Activated CD8-positive, alpha-beta T cell treated with anti-CD3 and anti-CD28 coated beads for 36 hours (primary cell): ENCODE measurements around the gene GATD1. TPM values are rescaled to one million over a fixed set of nuclear protein-coding genes. Genes with fewer than 3 reads are reported as not detected.
A peak's percentile ranks its signal among the peaks of the same experiment; 100 is the strongest.

Experiments used
- ATAC-seq: fragments of 200-7000 bp; cut with Tn5 transposase; one replicate; pipeline ENCODE4 v1.10.0; 2021; ENCODE audit warnings: mild to moderate bottlenecking, moderate library complexity
- CTCF ChIA-PET: fragments of 350-600 bp; sonication (Branson Sonifier 250); formaldehyde crosslinking; loops from one replicate; lab custom pipeline; 2021; ENCODE audit warnings: antibody characterized with exemption; lab: Charles Lee
- POLR2A ChIA-PET: fragments of 350-600 bp; sonication (Branson Sonifier 250); formaldehyde crosslinking; loops from one replicate; lab custom pipeline; 2021; ENCODE audit warnings: antibody characterized with exemption; lab: Charles Lee
- DNase-seq: peaks from one replicate; pipeline ENCODE4 v3.0.0-alpha.2; 2020
- H3K27ac Mint-ChIP-seq: one replicate; pipeline ENCODE4 v1.8.0; 2021; ENCODE audit warnings: mild to moderate bottlenecking, mixed read lengths
- H3K27me3 Mint-ChIP-seq: one replicate; pipeline ENCODE4 v1.8.0; 2021; ENCODE audit warnings: mixed read lengths
- H3K36me3 Mint-ChIP-seq: one replicate; pipeline ENCODE4 v1.8.0; 2021; ENCODE audit warnings: low read depth, mixed read lengths
- H3K4me1 Mint-ChIP-seq: one replicate; pipeline ENCODE4 v1.8.0; 2021; ENCODE audit warnings: low read depth, mixed read lengths
- H3K4me3 Mint-ChIP-seq: one replicate; pipeline ENCODE4 v1.8.0; 2021; ENCODE audit warnings: mild to moderate bottlenecking, moderate library complexity, mixed read lengths
- H3K9me3 Mint-ChIP-seq: one replicate; pipeline ENCODE4 v1.8.0; 2021; ENCODE audit warnings: mixed read lengths
- intact Hi-C: fragments of 100-400 bp; cut with micrococcal nuclease; formaldehyde crosslinking; loops from one replicate; pipeline ENCODE4 v1.10.0; 2022
- total RNA-seq, 2 experiments: library from RNA; stranded (reverse); gene quantifications; one replicate each; pipeline ENCODE4 v1.2.3, GENCODE V29; 2021
- TF ChIP-seq, protein P1 (sequence below): fragments of 200-600 bp; IDR thresholded peaks from one replicate; pipeline ENCODE4 v1.8.0; 2022; ENCODE audit warnings: antibody characterized with exemption, mild to moderate bottlenecking

GATD1 gene
- total RNA-seq, 2 experiments from 2014 or later = 45.8 to 48.8 TPM

GRCh38 chr11:792535-792821 is 15.2 kb upstream of the GATD1 start:
- H3K4me1 Mint-ChIP-seq = peaks cover 21% of the 10 kb centered on the region
- POLR2A ChIA-PET = interaction anchor here (1.5 kb wide), 1 partner anchor 13 kb away, joined by 3 read pairs; no protein-coding TSS in a partner anchor
- ATAC-seq (no peak), DNase-seq (no peak)
- H3K27ac Mint-ChIP-seq = no peak overlapping the region
- peaks cover 15% of the 10 kb centered on the region for H3K36me3 Mint-ChIP-seq
- no peaks in the 10 kb centered on the region for H3K27me3 Mint-ChIP-seq
- CTCF ChIA-PET = no interaction called here
- TF ChIP-seq, protein P1, sequence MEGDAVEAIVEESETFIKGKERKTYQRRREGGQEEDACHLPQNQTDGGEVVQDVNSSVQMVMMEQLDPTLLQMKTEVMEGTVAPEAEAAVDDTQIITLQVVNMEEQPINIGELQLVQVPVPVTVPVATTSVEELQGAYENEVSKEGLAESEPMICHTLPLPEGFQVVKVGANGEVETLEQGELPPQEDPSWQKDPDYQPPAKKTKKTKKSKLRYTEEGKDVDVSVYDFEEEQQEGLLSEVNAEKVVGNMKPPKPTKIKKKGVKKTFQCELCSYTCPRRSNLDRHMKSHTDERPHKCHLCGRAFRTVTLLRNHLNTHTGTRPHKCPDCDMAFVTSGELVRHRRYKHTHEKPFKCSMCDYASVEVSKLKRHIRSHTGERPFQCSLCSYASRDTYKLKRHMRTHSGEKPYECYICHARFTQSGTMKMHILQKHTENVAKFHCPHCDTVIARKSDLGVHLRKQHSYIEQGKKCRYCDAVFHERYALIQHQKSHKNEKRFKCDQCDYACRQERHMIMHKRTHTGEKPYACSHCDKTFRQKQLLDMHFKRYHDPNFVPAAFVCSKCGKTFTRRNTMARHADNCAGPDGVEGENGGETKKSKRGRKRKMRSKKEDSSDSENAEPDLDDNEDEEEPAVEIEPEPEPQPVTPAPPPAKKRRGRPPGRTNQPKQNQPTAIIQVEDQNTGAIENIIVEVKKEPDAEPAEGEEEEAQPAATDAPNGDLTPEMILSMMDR = no peak
- H3K9me3 Mint-ChIP-seq = no peaks in the 10 kb centered on the region
- H3K4me3 Mint-ChIP-seq = no peak overlapping the region
- intact Hi-C loops = no loop called here

DNA sequence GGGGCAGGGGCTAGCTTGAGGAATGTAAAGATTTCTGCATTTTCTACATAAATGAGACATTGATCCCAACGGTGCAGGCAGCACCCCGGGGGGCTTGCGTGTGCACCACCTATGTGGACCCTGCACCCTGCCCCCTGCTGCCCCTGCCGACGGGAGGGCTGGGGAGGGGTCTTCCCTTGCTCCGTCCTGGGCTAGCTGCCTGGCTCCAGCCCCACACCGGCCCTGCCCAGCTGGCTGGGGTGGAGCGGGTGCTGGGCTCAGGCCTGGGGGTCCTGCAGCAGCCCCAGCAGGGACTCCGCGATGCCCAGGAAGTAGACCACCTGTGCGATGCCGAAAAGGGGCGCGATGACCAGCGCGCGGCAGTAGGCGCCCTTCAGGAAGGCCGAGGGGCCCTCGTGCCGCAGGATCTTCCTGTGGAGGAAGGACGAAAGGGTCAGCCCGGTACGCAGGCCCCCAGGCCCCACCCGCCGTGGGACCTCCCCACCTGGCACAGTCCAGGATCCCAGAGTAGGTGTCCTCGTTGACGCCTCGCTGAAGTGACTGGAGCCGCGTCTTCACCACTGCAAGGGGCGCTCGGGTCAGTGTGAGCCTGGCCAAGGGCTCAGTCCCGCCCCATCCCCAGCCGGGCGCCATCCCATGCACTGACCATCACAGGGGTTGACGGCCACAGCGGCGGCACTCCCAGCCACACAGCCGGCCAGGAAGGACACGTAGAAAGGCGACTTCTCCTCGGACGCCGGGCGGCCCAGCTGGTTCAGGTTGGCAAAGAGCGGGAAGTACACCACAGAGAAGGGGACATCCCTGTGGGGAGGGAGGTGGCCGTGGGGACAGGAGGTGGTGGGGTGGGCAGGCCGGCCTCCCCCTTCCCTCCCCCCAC is 14.6 kb upstream of the GATD1 start:
- Mint-ChIP-seq H3K4me1 (peaks cover 19% of the 10 kb centered on the region), H3K36me3 (peaks cover 15% of the 10 kb centered on the region), H3K4me3 (no peak overlapping the region), H3K27me3 (no peaks in the 10 kb centered on the region), H3K9me3 (no peaks in the 10 kb centered on the region), H3K27ac (no peak overlapping the region)
- POLR2A ChIA-PET = interaction anchor here (0.5 to 2.1 kb wide), 5 partner anchors 8 to 44 kb away, joined by 3 to 10 read pairs (median 3); partner anchors contain the start of gene TALDO1
- CTCF ChIA-PET = no interaction called here
- ATAC-seq (no peak), DNase-seq (no peak)
- intact Hi-C loops = no loop called here
- TF ChIP-seq, protein P1 = no peak

- TF ChIP-seq, protein P1 = no peak
- Mint-ChIP-seq H3K9me3 (no peaks in the 10 kb centered on the region), H3K4me3 (no peak overlapping the region), H3K27me3 (no peaks in the 10 kb centered on the region), H3K36me3 (peaks cover 15% of the 10 kb centered on the region), H3K4me1 (peaks cover 12% of the 10 kb centered on the region), H3K27ac (no peak overlapping the region)
- POLR2A ChIA-PET = interaction anchor here (0.5 to 2.1 kb wide), 6 partner anchors 9 to 190 kb away, joined by 3 to 10 read pairs (median 3); partner anchors contain the start of gene TALDO1
- ATAC-seq = no peak
- intact Hi-C loops = no loop called here
- CTCF ChIA-PET = no interaction called here
- DNase-seq = no peak
Measured at GRCh38 chr11:790721-791564, 13.7 kb upstream of the GATD1 start.

DNA sequence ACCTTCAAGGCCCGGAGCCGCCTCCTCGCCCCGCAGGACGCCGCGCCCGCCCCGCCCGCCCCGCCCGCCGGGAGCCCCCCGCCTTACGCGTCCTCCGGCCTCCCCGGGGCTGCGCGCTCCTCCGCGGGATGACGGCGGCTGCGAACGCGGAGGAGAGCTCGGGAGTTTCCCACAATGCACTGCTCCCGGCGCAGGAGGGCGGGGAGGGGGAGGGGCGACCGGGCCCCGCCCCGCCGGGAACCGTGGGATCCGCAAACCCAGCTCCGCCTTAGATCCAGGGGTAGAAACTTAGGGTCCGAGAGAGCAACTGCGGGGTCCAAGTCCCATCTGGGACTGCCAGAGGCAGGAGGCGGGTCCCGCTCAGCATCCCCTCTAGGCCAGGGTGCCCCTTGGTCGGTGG is 12.7 kb upstream of the GATD1 start, which contains the start of gene CEND1:
CEND1 (minus strand) TSS at position 148 of the 400 bp plus-strand sequence. CDS start 1,514 bp downstream, outside the sequence.
- Mint-ChIP-seq H3K36me3 (peaks cover 15% of the 10 kb centered on the region), H3K4me3 (no peak within 1 kb of the TSS), H3K27ac (no peak within 1 kb of the TSS), H3K27me3 (no peaks in the 10 kb centered on the region), H3K9me3 (no peaks in the 10 kb centered on the region), H3K4me1 (peaks cover 10% of the 10 kb centered on the region)
- intact Hi-C loops = no loop called here
- DNase-seq = peak; percentile 50
- POLR2A ChIA-PET = interaction anchor here (0.9 to 2.1 kb wide), 5 partner anchors 10 to 23 kb away, joined by 3 to 10 read pairs (median 4); no protein-coding TSS in a partner anchor
- CTCF ChIA-PET = no interaction called here
- TF ChIP-seq, protein P1 = no peak
- ATAC-seq = peak; percentile 64
